ENCODE measurements around the gene SCGB1C1. TPM values are rescaled to one million over a fixed set of nuclear protein-coding genes. Genes with fewer than 3 reads are reported as not detected.

The SCGB1C1 gene
- total and polyA plus RNA-seq, 2 experiments from 2014 or later: not detected

DNA sequence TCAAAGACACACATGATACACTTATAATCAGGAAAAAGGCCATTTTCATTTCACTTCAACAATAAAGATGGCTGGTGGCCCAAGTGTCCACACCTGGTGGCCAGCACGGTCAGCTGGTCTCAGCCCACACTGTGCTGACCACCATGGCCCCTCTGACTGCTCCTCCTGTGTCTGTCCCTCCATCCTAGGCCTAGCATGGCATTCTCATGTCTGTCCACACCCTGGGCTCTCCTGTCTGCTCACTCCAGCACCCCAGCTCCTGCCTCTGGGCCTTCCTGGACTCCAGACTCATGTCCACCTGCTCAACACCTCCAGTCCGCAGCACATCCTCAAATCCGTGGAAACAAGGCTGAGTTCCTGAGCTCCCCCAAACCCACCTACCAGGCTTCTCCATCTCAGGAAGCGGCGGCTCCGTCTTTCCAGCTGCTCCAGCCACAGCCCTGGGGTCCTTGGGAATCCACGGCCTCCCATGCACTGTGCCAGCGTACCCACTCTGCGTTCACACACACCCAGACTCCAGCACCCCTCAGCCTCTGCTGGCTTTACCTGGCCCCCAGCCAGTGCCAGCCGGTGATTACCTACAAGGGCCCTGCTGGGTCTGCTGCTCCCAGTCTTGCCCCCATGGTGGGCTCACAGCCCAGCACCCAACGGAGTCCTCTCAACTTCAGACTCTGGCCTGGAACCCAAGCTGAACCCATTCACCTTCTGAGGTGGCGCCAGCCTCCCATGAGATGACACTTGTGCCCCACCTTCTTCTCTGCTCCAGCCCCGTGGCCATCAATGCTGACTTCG is 29.3 kb downstream of the SCGB1C1 start:
- ATAC-seq (no peak), DNase-seq (ENCODE audit: low spot score) (no peak)
- Mint-ChIP-seq H3K36me3 (ENCODE audit: low read depth) (peaks cover 9% of the 10 kb centered on the region; the same call in 1 of the 3 replicates), H3K4me3 (no peak overlapping the region), H3K27ac (no peak overlapping the region), H3K9me3 (no peaks in the 10 kb centered on the region), H3K27me3 (ENCODE audit: insufficient read depth, low read depth, poor library complexity) (peaks cover 17% of the 10 kb centered on the region), H3K4me1 (no peaks in the 10 kb centered on the region)
- Histone ChIP-seq H3K27me3 (ENCODE audit: insufficient read depth) (no peaks in the 10 kb centered on the region), H3K27ac (ENCODE audit: low read depth) (no peak overlapping the region), H2AFZ (no peak overlapping the region), H3K4me2 (no peak overlapping the region), H4K20me1 (replicated peaks; ENCODE audit: insufficient read depth) (no peaks in the 10 kb centered on the region), H3K36me3 (ENCODE audit: insufficient read depth) (no peaks in the 10 kb centered on the region), H3F3A (replicated peaks; ENCODE audit: low read depth) (no peaks in the 10 kb centered on the region), H3K4me1 (ENCODE audit: insufficient read depth) (no peaks in the 10 kb centered on the region), H3K4me3 (no peak overlapping the region), H3K79me2 (replicated peaks; ENCODE audit: insufficient read depth) (no peaks in the 10 kb centered on the region), H3K9me2 (ENCODE audit: insufficient read depth) (no peaks in the 10 kb centered on the region)
- TF ChIP-seq EZH2 (IDR thresholded peaks at IDR 0.05; ENCODE audit: low read depth, unreplicated experiment) (no peak), JUNB (IDR thresholded peaks at IDR 0.05; ENCODE audit: unreplicated experiment) (no peak), ZNF331 (CRISPR knock-in tag; IDR thresholded peaks at IDR 0.05; ENCODE audit: low read depth) (no peak), ZNF114 (CRISPR knock-in tag; IDR thresholded peaks at IDR 0.05) (no peak), CREB1 (CRISPR knock-in tag; IDR thresholded peaks at IDR 0.05; ENCODE audit: low read depth) (no peak), STAT1 (IDR thresholded peaks at IDR 0.05; ENCODE audit: unreplicated experiment) (no peak), EZH2phosphoT487 (IDR thresholded peaks at IDR 0.05; ENCODE audit: unreplicated experiment) (no peak), POLR2AphosphoS5 (IDR thresholded peaks at IDR 0.05; ENCODE audit: low read depth) (no peak), NANOG (IDR thresholded peaks at IDR 0.05; ENCODE audit: borderline replicate concordance) (no peak)
- TF ChIP-seq, protein P1, sequence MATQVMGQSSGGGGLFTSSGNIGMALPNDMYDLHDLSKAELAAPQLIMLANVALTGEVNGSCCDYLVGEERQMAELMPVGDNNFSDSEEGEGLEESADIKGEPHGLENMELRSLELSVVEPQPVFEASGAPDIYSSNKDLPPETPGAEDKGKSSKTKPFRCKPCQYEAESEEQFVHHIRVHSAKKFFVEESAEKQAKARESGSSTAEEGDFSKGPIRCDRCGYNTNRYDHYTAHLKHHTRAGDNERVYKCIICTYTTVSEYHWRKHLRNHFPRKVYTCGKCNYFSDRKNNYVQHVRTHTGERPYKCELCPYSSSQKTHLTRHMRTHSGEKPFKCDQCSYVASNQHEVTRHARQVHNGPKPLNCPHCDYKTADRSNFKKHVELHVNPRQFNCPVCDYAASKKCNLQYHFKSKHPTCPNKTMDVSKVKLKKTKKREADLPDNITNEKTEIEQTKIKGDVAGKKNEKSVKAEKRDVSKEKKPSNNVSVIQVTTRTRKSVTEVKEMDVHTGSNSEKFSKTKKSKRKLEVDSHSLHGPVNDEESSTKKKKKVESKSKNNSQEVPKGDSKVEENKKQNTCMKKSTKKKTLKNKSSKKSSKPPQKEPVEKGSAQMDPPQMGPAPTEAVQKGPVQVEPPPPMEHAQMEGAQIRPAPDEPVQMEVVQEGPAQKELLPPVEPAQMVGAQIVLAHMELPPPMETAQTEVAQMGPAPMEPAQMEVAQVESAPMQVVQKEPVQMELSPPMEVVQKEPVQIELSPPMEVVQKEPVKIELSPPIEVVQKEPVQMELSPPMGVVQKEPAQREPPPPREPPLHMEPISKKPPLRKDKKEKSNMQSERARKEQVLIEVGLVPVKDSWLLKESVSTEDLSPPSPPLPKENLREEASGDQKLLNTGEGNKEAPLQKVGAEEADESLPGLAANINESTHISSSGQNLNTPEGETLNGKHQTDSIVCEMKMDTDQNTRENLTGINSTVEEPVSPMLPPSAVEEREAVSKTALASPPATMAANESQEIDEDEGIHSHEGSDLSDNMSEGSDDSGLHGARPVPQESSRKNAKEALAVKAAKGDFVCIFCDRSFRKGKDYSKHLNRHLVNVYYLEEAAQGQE (IDR thresholded peaks at IDR 0.05; ENCODE audit: unreplicated experiment): no peak
- TF ChIP-seq, protein P2, sequence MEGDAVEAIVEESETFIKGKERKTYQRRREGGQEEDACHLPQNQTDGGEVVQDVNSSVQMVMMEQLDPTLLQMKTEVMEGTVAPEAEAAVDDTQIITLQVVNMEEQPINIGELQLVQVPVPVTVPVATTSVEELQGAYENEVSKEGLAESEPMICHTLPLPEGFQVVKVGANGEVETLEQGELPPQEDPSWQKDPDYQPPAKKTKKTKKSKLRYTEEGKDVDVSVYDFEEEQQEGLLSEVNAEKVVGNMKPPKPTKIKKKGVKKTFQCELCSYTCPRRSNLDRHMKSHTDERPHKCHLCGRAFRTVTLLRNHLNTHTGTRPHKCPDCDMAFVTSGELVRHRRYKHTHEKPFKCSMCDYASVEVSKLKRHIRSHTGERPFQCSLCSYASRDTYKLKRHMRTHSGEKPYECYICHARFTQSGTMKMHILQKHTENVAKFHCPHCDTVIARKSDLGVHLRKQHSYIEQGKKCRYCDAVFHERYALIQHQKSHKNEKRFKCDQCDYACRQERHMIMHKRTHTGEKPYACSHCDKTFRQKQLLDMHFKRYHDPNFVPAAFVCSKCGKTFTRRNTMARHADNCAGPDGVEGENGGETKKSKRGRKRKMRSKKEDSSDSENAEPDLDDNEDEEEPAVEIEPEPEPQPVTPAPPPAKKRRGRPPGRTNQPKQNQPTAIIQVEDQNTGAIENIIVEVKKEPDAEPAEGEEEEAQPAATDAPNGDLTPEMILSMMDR (conservative IDR thresholded peaks at IDR 0.05; ENCODE audit: low read depth in 2 of 2): no peak
